ENCODE measurements around the gene PTPRD.

DNA sequence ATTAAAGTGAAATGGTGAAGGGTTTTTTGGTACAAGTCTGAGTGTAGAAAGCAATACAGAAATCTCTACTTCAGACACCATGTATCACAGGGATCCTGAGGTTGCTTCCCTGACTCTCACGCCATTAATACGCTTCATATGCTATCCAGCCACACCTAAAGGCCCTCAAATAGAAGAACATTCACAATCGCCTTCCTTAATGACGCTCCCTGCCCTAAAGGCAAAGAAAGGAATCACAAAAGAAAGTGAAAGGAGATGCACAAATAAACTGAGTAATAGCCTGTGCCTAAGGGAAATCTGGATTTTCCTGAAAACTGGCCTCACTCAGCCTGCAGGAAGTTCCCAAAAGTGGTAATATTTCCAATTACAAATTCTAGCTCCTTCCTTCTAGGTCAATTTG lies 1810.6 kb downstream of the PTPRD start:
- TF ChIP-seq, protein P1, sequence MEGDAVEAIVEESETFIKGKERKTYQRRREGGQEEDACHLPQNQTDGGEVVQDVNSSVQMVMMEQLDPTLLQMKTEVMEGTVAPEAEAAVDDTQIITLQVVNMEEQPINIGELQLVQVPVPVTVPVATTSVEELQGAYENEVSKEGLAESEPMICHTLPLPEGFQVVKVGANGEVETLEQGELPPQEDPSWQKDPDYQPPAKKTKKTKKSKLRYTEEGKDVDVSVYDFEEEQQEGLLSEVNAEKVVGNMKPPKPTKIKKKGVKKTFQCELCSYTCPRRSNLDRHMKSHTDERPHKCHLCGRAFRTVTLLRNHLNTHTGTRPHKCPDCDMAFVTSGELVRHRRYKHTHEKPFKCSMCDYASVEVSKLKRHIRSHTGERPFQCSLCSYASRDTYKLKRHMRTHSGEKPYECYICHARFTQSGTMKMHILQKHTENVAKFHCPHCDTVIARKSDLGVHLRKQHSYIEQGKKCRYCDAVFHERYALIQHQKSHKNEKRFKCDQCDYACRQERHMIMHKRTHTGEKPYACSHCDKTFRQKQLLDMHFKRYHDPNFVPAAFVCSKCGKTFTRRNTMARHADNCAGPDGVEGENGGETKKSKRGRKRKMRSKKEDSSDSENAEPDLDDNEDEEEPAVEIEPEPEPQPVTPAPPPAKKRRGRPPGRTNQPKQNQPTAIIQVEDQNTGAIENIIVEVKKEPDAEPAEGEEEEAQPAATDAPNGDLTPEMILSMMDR (IDR thresholded peaks at IDR 0.05 in 2 of 3, conservative IDR thresholded peaks at IDR 0.05 in 1 of 3; ENCODE audit: borderline replicate concordance in 1 of 3, insufficient read depth in 1 of 3, low read depth in 2 of 3, low read length in 2 of 3) = no peak
- TF ChIP-seq EZH2 (IDR thresholded peaks at IDR 0.05) (no peak), TCF7L2 (IDR thresholded peaks at IDR 0.05; ENCODE audit: borderline replicate concordance, extremely low read depth, insufficient read depth, insufficient read length) (no peak), EGR1 (IDR thresholded peaks at IDR 0.05; ENCODE audit: low read depth) (no peak), CBX3 (IDR thresholded peaks at IDR 0.05; ENCODE audit: low read depth) (no peak), SP1 (IDR thresholded peaks at IDR 0.05; ENCODE audit: low read depth) (no peak)
- TF ChIP-seq, protein P2, sequence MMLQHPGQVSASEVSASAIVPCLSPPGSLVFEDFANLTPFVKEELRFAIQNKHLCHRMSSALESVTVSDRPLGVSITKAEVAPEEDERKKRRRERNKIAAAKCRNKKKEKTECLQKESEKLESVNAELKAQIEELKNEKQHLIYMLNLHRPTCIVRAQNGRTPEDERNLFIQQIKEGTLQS (IDR thresholded peaks at IDR 0.05) = no peak
